ENCODE data around the gene C9orf78. TPM values are rescaled to one million over a fixed set of nuclear protein-coding genes. Genes with fewer than 3 reads are reported as not detected.

C9orf78 gene
- total and polyA plus RNA-seq, 2 of the 8 experiments (the other 6 are each of a cell fraction or from before 2014, with no cell fraction given), result 17.4 to 40.6 TPM

DNA sequence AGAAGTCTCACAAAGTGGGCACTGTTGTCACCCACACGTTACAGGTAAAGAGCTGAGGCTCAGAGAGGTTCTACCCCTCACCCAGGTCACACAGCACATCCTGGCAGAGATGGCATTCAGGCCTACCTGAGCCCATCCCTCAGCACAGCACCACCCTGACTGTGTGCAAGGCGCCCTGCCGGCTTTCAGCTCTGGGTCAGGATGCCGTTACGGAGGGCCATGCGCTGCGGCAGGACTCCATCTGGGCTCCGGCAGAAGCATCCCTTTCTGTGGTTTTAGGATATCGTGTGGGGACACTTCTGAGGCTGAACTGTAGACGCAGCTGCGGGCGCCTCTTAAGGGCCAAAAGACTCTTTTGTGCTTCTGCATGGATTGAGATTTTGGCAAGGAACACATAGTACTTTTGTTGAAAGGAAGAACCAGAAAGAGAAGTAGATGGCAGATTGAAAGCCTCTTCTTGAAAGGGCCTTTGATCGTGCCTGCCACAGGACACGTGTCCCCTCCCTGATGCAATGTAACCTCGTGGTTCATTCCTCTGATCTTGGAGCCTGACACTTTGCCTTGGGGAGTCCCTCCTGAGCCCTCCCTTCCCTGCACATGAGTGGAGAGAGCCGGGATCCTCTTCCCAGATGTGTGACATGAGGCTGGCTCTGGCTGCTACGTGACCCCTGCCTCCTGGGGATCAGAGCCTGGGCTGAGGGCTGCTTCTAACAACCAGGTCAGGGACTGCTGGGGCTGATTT lies 31.5 kb upstream of the C9orf78 start:
- peaks cover 0 to 5% (median 0%) of the 10 kb centered on the region in 4 experiments; a peak in 3 of 8 replicates for H3K36me3 ChIP-seq (ENCODE audit: control insufficient read depth in 2 of 4, insufficient read depth in 4 of 4, low read length in 3 of 4)
- DNase-seq (ENCODE audit: low read depth in 1 of 2, low spot score in 2 of 2), result no peak

More for the DNA sequence above, 31.5 kb upstream of the C9orf78 start:
- Histone ChIP-seq H3K79me2 (ENCODE audit: control insufficient read depth in 1 of 2, insufficient read depth in 2 of 2, low read length in 2 of 2) (no peaks in the 10 kb centered on the region), H4K20me1 (replicated peaks in 1 of 2; ENCODE audit: control insufficient read depth in 1 of 2, insufficient read depth in 2 of 2, low read length in 2 of 2) (no peaks in the 10 kb centered on the region), H3K9me3 (ENCODE audit: insufficient read depth in 2 of 2, low read depth in 1 of 2, low read length in 1 of 2) (no peaks in the 10 kb centered on the region), H2AK5ac (ENCODE audit: low read depth, low read length) (no peak overlapping the region), H2BK12ac (ENCODE audit: low read depth, low read length) (no peak overlapping the region), H3K14ac (ENCODE audit: insufficient read length) (no peak overlapping the region), H3K18ac (ENCODE audit: extremely low read depth, low read length) (no peak overlapping the region), H3K27me3 (replicated peaks in 1 of 4; ENCODE audit: control insufficient read depth in 3 of 4, extremely low read depth in 1 of 4, insufficient read depth in 3 of 4, low read length in 3 of 4) (no peaks in the 10 kb centered on the region), H3K9ac (replicated peaks in 1 of 4; ENCODE audit: extremely low read depth in 1 of 4, low read depth in 3 of 4, low read length in 3 of 4) (no peak overlapping the region), H2BK15ac (ENCODE audit: low read length) (no peak overlapping the region), H2BK20ac (ENCODE audit: low read length) (no peak overlapping the region), H2BK5ac (ENCODE audit: low read depth, low read length) (no peak overlapping the region), H3K27ac (ENCODE audit: low read depth, low read length) (no peak overlapping the region), H2AFZ (ENCODE audit: low read length) (no peak overlapping the region), H3K4me1 (replicated peaks in 1 of 4; ENCODE audit: control insufficient read depth in 3 of 4, insufficient read depth in 4 of 4, low read length in 3 of 4) (no peaks in the 10 kb centered on the region), H3K56ac (replicated peaks; ENCODE audit: insufficient read length, low read depth, low read length) (no peak overlapping the region), H2BK120ac (replicated peaks; ENCODE audit: low read depth, low read length) (no peak overlapping the region), H3K23ac (ENCODE audit: insufficient read length) (no peak overlapping the region), H4K5ac (ENCODE audit: insufficient read length, low read depth, low read length) (no peak overlapping the region), H3K4me3 (ENCODE audit: extremely low read depth in 1 of 4, insufficient read depth in 2 of 4, low read depth in 3 of 4, low read length in 4 of 4) (no peak overlapping the region), H4K8ac (ENCODE audit: extremely low read depth, insufficient read depth, low read length) (no peak overlapping the region), H3K4me2 (ENCODE audit: insufficient read depth in 1 of 2, low read depth in 2 of 2, low read length in 2 of 2) (no peak overlapping the region), H3K23me2 (ENCODE audit: low read depth, low read length) (no peaks in the 10 kb centered on the region), H3K4ac (replicated peaks; ENCODE audit: insufficient read length, low read depth, low read length) (no peak overlapping the region), H3K79me1 (ENCODE audit: low read depth, low read length) (no peaks in the 10 kb centered on the region), H4K91ac (replicated peaks; ENCODE audit: insufficient read length, low read length) (no peak overlapping the region)
- WGBS, 2 experiments (ENCODE audit: extremely low coverage in 1 of 2, insufficient coverage in 1 of 2, insufficient read length in 1 of 2, insufficient replicate concordance in 2 of 2, low coverage in 1 of 2, low lambda C conversion rate in 2 of 2, missing lambda C conversion rate in 1 of 2), result 88% methylated on average over 17 of the region's 17 CpGs; no CpG with 5 or more reads in 1 of the 2 experiments
- ChIA-PET POLR2A (ENCODE audit: partially characterized antibody) (interaction anchor here (1.2 kb wide), 1 partner anchor 9 kb away, joined by 3 read pairs; no protein-coding TSS in a partner anchor), CTCF (ENCODE audit: partially characterized antibody) (interaction anchor here (1.3 to 1.7 kb wide), 2 partner anchors 10 to 17 kb away, joined by 3 to 6 read pairs; no protein-coding TSS in a partner anchor)
- TF ChIP-seq GABPA (IDR thresholded peaks at IDR 0.05; ENCODE audit: borderline replicate concordance, insufficient read depth, low read length) (no peak), ASH2L (IDR thresholded peaks at IDR 0.05; ENCODE audit: low read length) (no peak), POLR2AphosphoS5 (IDR thresholded peaks at IDR 0.05; ENCODE audit: low read depth, low read length) (no peak), BCL11A (IDR thresholded peaks at IDR 0.05; ENCODE audit: low read depth in 2 of 2, low read length in 2 of 2) (no peak), SP4 (IDR thresholded peaks at IDR 0.05; ENCODE audit: low read length) (no peak), RNF2 (IDR thresholded peaks at IDR 0.05; ENCODE audit: borderline replicate concordance, low read depth, low read length, missing control alignments, poor library complexity, severe bottlenecking) (no peak), NANOG (IDR thresholded peaks at IDR 0.05; ENCODE audit: insufficient read depth, low read depth, low read length, poor library complexity, severe bottlenecking) (no peak), TAF7 (optimal IDR thresholded peaks at IDR 0.05; ENCODE audit: borderline replicate concordance, low read depth, low read length) (no peak), SRF (IDR thresholded peaks at IDR 0.05; ENCODE audit: low read depth, low read length) (no peak), RFX5 (IDR thresholded peaks at IDR 0.05; ENCODE audit: borderline replicate concordance, low read depth, low read length) (no peak), PHF8 (conservative IDR thresholded peaks at IDR 0.05; ENCODE audit: low read depth, low read length) (no peak)
- FAIRE-seq, result no peak
